Measurements from ENCODE around the gene TMCC2. TPM values are rescaled to one million over a fixed set of nuclear protein-coding genes. Genes with fewer than 3 reads are reported as not detected.

TMCC2 gene
- total and polyA plus RNA-seq, 2 donors (not counting 1 experiment from before 2014, with no cell fraction given), result 2.0 to 4.0 TPM

- Mint-ChIP-seq H3K4me1 (peaks cover 18% of the 10 kb centered on the region), H3K4me3 (no peak overlapping the region), H3K27ac (no peak overlapping the region), H3K27me3 (peaks cover 27% of the 10 kb centered on the region), H3K9me3 (ENCODE audit: insufficient read depth) (no peaks in the 10 kb centered on the region)
- Histone ChIP-seq H3K27ac (ENCODE audit: low read length in 2 of 2) (no peak overlapping the region), H4K20me1 (ENCODE audit: control insufficient read depth, insufficient read depth, low read length, poor library complexity, severe bottlenecking) (no peaks in the 10 kb centered on the region), H3K36me3 (replicated peaks in 1 of 2; ENCODE audit: control extremely low read depth in 1 of 2, control insufficient read depth in 1 of 2, extremely low read depth in 1 of 2, insufficient read depth in 2 of 2, low read length in 1 of 2) (no peaks in the 10 kb centered on the region), H3K9ac (ENCODE audit: low read length) (no peak overlapping the region), H3K9me3 (ENCODE audit: control extremely low read depth in 1 of 3, control insufficient read depth in 2 of 3, insufficient read depth in 1 of 3, low read length in 2 of 3) (no peaks in the 10 kb centered on the region), H3K27me3 (replicated peaks in 1 of 4; ENCODE audit: control extremely low read depth in 1 of 4, control insufficient read depth in 3 of 4, insufficient read depth in 4 of 4, low read length in 3 of 4) (peaks cover 0 to 11% (median 4%) of the 10 kb centered on the region in 4 experiments), H3K4me3 (ENCODE audit: control extremely low read depth in 1 of 5, extremely low read depth in 1 of 5, insufficient read depth in 1 of 5, low read depth in 2 of 5, low read length in 4 of 5) (no peak overlapping the region), H3K4me1 (ENCODE audit: control insufficient read depth in 2 of 2, insufficient read depth in 2 of 2, low read length in 2 of 2) (peaks cover 7 to 10% of the 10 kb centered on the region in 2 donors), H3K4me2 (replicated peaks; ENCODE audit: low read depth, low read length, poor library complexity, severe bottlenecking) (no peak overlapping the region), H3K79me2 (ENCODE audit: control insufficient read depth, insufficient read depth, low read length) (no peaks in the 10 kb centered on the region), H2AFZ (ENCODE audit: insufficient read depth, low read depth, low read length, poor library complexity, severe bottlenecking) (no peak overlapping the region)
- ATAC-seq (ENCODE audit: low read depth) (no peak), DNase-seq (no peak)
- intact Hi-C loops (cut with micrococcal nuclease), result no loop called here
- WGBS (ENCODE audit: insufficient coverage), result 90% methylated on average over 2 of the region's 4 CpGs
- TF ChIP-seq EZH2 (IDR thresholded peaks at IDR 0.05; ENCODE audit: borderline replicate concordance, insufficient read depth, low read depth, low read length, poor library complexity, severe bottlenecking), result no peak
- TF ChIP-seq CTCF (IDR thresholded peaks at IDR 0.05), result no peak
- ChIA-PET CTCF (interaction anchor here (0.8 to 2.2 kb wide), 2 partner anchors 10 to 97 kb away, joined by 4 to 6 read pairs; no protein-coding TSS in a partner anchor), POLR2A (no interaction called here)
These were observed 9.3 kb downstream of the TMCC2 start for GRCh38 chr1:205236951-205237475.
